HepG2 (cell line): Measurements from ENCODE around the gene PSMB2. TPM values are rescaled to one million over a fixed set of nuclear protein-coding genes. Genes with fewer than 3 reads are reported as not detected.

Experiments used
- ASH2L ChIP-seq: fragments of 300-600, 200-600 bp; sonication (generic); IDR thresholded peaks from 2 replicates; pipeline ENCODE4 v1.7.0; 2017; ENCODE audit warnings: low read depth, mild to moderate bottlenecking, moderate library complexity, mixed read lengths, low read length; ENCODE audit not compliant: insufficient read length
- KAT2B ChIP-seq: fragments of 150-350 bp; IDR thresholded peaks from 2 replicates; pipeline ENCODE4 v1.6.1; 2014; ENCODE audit warnings: low read depth, low read length, borderline replicate concordance
- MAFF ChIP-seq: IDR thresholded peaks from 2 replicates; pipeline ENCODE4 v1.6.1; 2011; ENCODE audit warnings: low read depth, low read length, improper control_type of control experiment
- MAZ ChIP-seq, 2 experiments: sonication (generic) in 1 of 2; formaldehyde crosslinking in 1 of 2; IDR thresholded peaks; 2 replicates each; pipeline versions ENCODE4 v1.5.0 to v1.6.1; 2012 to 2020; ENCODE audit warnings: low read depth in 2 of 2, mild to moderate bottlenecking in 2 of 2, borderline replicate concordance in 1 of 2, improper control_type of control experiment in 1 of 2, low read length in 1 of 2, missing genetic modification reagents in 1 of 2, moderate library complexity in 1 of 2
- NR2F1 ChIP-seq, 2 experiments: fragments of 450-650 bp in 1 of 2; formaldehyde crosslinking in 1 of 2; IDR thresholded peaks; 2 replicates each; pipeline versions ENCODE4 v1.5.0 to v1.6.1; 2016 to 2020; ENCODE audit warnings: mild to moderate bottlenecking in 1 of 2, missing compliant biosample characterization in 1 of 2, missing genetic modification reagents in 1 of 2, moderate library complexity in 1 of 2
- RARA ChIP-seq: IDR thresholded peaks from 2 replicates; pipeline ENCODE4 v1.6.1; 2016; ENCODE audit warnings: missing genetic modification reagents, missing compliant biosample characterization
- STAT5B ChIP-seq: sonication (generic); formaldehyde crosslinking; IDR thresholded peaks from 2 replicates; pipeline ENCODE4 v1.4.0; 2020; ENCODE audit warnings: missing genetic modification reagents
- ZFP36L2 ChIP-seq: sonication (generic); formaldehyde crosslinking; IDR thresholded peaks from 2 replicates; pipeline ENCODE4 v1.4.0; 2020; ENCODE audit warnings: missing genetic modification reagents
- ZNF484 ChIP-seq: sonication (generic); formaldehyde crosslinking; IDR thresholded peaks from 2 replicates; pipeline ENCODE4 v1.5.1; 2020; ENCODE audit warnings: mild to moderate bottlenecking, low read depth, missing genetic modification reagents, borderline replicate concordance
- ZNF550 ChIP-seq: sonication (generic); formaldehyde crosslinking; IDR thresholded peaks from 2 replicates; pipeline ENCODE4 v1.4.0; 2020; ENCODE audit warnings: mild to moderate bottlenecking, missing genetic modification reagents, borderline replicate concordance
- ZNF570 ChIP-seq: sonication (generic); formaldehyde crosslinking; IDR thresholded peaks from 2 replicates; pipeline ENCODE4 v1.4.0; 2020; ENCODE audit warnings: mild to moderate bottlenecking, missing genetic modification reagents, borderline replicate concordance
- ZNF652 ChIP-seq: IDR thresholded peaks from 2 replicates; pipeline ENCODE4 v1.6.1; 2016; ENCODE audit warnings: low read depth, borderline replicate concordance
- ZNF747 ChIP-seq: sonication (generic); formaldehyde crosslinking; IDR thresholded peaks from 2 replicates; pipeline ENCODE4 v1.8.1; 2023; ENCODE audit warnings: missing genetic modification reagents, mild to moderate bottlenecking, borderline replicate concordance
- polyA plus RNA-seq, 8 experiments: library from polyadenylated mRNA; depleted of rRNA in 3 of 8; stranded (reverse) in 7 of 8; unstranded in 1 of 8; fragments of >200 nt; fragmentation: Illumina TruSeq in 4 of 8; extraction: Trizol in 4 of 8; gene quantifications; 2 replicates each; pipeline versions ENCODE4 v1.2.1 to v1.2.3, GENCODE V29; 2011 to 2016; ENCODE audit warnings: low read depth in 4 of 8, missing spikeins in 1 of 8, mixed read lengths in 1 of 8; ENCODE audit not compliant: insufficient read depth in 1 of 8
- total RNA-seq, 5 experiments: library from RNA; depleted of rRNA; stranded (reverse); fragments of >200 nt; fragmentation: Illumina TruSeq; extraction: Trizol; gene quantifications; 2 replicates each; pipeline ENCODE4 v1.2.3, GENCODE V29; 2016; ENCODE audit warnings: low read depth in 1 of 5
- TF ChIP-seq, protein P1 (sequence below), 2 experiments: sonication (generic) in 1 of 2; formaldehyde crosslinking in 1 of 2; IDR thresholded peaks; 2 replicates each; pipeline versions ENCODE4 v1.6.1 to v1.9.0; 2014 to 2022; ENCODE audit warnings: antibody characterized with exemption in 1 of 2, borderline replicate concordance in 1 of 2, inconsistent platforms in 1 of 2, low read depth in 1 of 2, missing genetic modification reagents in 1 of 2
- TF ChIP-seq, protein P2 (sequence below): sonication (generic); formaldehyde crosslinking; IDR thresholded peaks from 2 replicates; pipeline ENCODE4 v1.4.0; 2020; ENCODE audit warnings: mild to moderate bottlenecking, low read depth, missing genetic modification reagents
- TF ChIP-seq, protein P3 (sequence below): sonication (generic); formaldehyde crosslinking; IDR thresholded peaks from 2 replicates; pipeline ENCODE4 v1.8.1; 2023; ENCODE audit warnings: mild to moderate bottlenecking, missing genetic modification reagents, borderline replicate concordance
- TF ChIP-seq, protein P4 (sequence below): sonication (generic); formaldehyde crosslinking; IDR thresholded peaks from 2 replicates; pipeline ENCODE4 v1.4.0; 2020; ENCODE audit warnings: missing genetic modification reagents

The PSMB2 gene
- total and polyA plus RNA-seq, 2 of the 13 experiments (the other 11 are each of a cell fraction or from before 2014, with no cell fraction given): 60.6 to 62.2 TPM

DNA sequence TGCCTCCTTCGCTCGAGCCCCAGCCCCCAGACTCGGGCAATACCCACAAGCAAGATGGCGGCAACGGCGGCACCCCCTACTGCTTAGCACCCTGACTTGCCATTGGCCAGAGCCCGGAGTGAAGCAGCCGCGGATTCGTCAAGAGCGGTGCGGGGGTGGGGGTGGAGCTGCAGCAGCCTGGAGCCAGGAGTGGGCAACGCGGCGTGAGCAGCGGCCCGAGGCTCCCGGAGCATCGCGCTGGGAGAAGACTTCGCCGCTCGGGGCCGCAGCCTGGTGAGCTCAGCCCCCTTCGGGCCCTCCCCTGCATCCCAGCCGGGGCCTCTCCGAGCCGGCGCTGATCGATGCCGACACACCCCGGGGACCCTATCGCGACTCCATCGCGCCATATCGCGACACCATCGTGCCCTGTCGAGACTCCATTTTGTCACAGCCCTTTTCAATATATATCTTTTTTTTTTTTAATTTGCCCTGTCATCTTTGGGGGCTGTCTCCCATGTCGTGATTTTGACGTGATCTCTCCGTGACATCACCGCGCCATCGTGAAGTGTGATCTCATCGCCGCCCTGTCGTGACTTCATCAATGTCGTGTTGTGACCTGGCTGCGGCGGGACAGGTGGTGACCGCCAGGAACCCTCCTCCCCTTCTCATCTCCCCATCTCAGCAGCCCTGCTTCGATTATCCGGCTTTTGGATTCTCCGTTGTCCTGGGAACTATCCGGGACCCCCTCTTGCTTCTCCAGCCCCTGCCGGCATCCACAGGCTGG is 83.5 kb downstream of the PSMB2 start, which contains the start of gene NCDN (continued):
- TF ChIP-seq NR2F1 (CRISPR knock-in tag; IDR thresholded peaks at IDR 0.05): no peak
- TF ChIP-seq, protein P1, sequence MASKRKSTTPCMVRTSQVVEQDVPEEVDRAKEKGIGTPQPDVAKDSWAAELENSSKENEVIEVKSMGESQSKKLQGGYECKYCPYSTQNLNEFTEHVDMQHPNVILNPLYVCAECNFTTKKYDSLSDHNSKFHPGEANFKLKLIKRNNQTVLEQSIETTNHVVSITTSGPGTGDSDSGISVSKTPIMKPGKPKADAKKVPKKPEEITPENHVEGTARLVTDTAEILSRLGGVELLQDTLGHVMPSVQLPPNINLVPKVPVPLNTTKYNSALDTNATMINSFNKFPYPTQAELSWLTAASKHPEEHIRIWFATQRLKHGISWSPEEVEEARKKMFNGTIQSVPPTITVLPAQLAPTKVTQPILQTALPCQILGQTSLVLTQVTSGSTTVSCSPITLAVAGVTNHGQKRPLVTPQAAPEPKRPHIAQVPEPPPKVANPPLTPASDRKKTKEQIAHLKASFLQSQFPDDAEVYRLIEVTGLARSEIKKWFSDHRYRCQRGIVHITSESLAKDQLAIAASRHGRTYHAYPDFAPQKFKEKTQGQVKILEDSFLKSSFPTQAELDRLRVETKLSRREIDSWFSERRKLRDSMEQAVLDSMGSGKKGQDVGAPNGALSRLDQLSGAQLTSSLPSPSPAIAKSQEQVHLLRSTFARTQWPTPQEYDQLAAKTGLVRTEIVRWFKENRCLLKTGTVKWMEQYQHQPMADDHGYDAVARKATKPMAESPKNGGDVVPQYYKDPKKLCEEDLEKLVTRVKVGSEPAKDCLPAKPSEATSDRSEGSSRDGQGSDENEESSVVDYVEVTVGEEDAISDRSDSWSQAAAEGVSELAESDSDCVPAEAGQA (IDR thresholded peaks at IDR 0.05; ENCODE audit: low read depth): peak; percentile 95
- TF ChIP-seq, protein P1 (CRISPR knock-in tag; IDR thresholded peaks at IDR 0.05; ENCODE audit: borderline replicate concordance): 0 out of 2 replicates have a peak, but pooled peaks have one; percentile 45
- TF ChIP-seq MAFF: no peak
- peak; percentile 97 for TF ChIP-seq MAZ (IDR thresholded peaks at IDR 0.05; ENCODE audit: borderline replicate concordance, low read depth, low read length)
- TF ChIP-seq MAZ (CRISPR knock-in tag; IDR thresholded peaks at IDR 0.05; ENCODE audit: low read depth): peak; percentile 99
- TF ChIP-seq, protein P2, sequence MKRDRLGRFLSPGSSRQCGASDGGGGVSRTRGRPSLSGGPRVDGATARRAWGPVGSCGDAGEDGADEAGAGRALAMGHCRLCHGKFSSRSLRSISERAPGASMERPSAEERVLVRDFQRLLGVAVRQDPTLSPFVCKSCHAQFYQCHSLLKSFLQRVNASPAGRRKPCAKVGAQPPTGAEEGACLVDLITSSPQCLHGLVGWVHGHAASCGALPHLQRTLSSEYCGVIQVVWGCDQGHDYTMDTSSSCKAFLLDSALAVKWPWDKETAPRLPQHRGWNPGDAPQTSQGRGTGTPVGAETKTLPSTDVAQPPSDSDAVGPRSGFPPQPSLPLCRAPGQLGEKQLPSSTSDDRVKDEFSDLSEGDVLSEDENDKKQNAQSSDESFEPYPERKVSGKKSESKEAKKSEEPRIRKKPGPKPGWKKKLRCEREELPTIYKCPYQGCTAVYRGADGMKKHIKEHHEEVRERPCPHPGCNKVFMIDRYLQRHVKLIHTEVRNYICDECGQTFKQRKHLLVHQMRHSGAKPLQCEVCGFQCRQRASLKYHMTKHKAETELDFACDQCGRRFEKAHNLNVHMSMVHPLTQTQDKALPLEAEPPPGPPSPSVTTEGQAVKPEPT (CRISPR knock-in tag): no peak
- TF ChIP-seq, protein P3, sequence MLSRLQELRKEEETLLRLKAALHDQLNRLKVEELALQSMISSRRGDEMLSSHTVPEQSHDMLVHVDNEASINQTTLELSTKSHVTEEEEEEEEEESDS: no peak
- TF ChIP-seq KAT2B: no peak
- TF ChIP-seq ZNF747 (CRISPR knock-in tag): no peak; the same call in 1 of the 2 replicates
- TF ChIP-seq ZFP36L2 (CRISPR knock-in tag): no peak
- no peak for TF ChIP-seq RARA (CRISPR knock-in tag)
- no peak for TF ChIP-seq ZNF652 (CRISPR knock-in tag)
- no peak for TF ChIP-seq ZNF550 (CRISPR knock-in tag)
- peak; percentile 93 for TF ChIP-seq ASH2L
- no peak for TF ChIP-seq ZNF570 (CRISPR knock-in tag)
- no peak for TF ChIP-seq STAT5B
- no peak for TF ChIP-seq ZNF484
- TF ChIP-seq, protein P4, sequence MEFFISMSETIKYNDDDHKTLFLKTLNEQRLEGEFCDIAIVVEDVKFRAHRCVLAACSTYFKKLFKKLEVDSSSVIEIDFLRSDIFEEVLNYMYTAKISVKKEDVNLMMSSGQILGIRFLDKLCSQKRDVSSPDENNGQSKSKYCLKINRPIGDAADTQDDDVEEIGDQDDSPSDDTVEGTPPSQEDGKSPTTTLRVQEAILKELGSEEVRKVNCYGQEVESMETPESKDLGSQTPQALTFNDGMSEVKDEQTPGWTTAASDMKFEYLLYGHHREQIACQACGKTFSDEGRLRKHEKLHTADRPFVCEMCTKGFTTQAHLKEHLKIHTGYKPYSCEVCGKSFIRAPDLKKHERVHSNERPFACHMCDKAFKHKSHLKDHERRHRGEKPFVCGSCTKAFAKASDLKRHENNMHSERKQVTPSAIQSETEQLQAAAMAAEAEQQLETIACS (CRISPR knock-in tag): no peak
